MM.1S (cell line): ENCODE data around the gene GUCA2B.

Source experiments
- DNase-seq: peaks from one replicate; pipeline ENCODE4 v3.0.0-alpha.2; 2015
- H2AFZ ChIP-seq: fragments of 300-600 bp; sonication (generic); 2 replicates; pipeline ENCODE4 v1.6.0; 2016; ENCODE audit warnings: antibody characterized with exemption, low read length
- H3F3A ChIP-seq: fragments of 300-600 bp; sonication (generic); 2 replicates; pipeline ENCODE4 v1.6.1; 2016; ENCODE audit warnings: mild to moderate bottlenecking, antibody characterized with exemption, low read length, moderate library complexity, mixed read lengths; ENCODE audit not compliant: insufficient read depth
- H3K27ac ChIP-seq: fragments of 300-600 bp; sonication (generic); 2 replicates; pipeline ENCODE4 v1.5.1; 2016; ENCODE audit warnings: mild to moderate bottlenecking, low read length
- H3K27me3 ChIP-seq: fragments of 300-600 bp; sonication (generic); replicated peaks from 2 replicates; pipeline ENCODE4 v1.6.0; 2016; ENCODE audit warnings: low read length; ENCODE audit not compliant: insufficient read depth
- H3K36me3 ChIP-seq: fragments of 300-600 bp; sonication (generic); replicated peaks from 2 replicates; pipeline ENCODE4 v1.6.1; 2016; ENCODE audit warnings: mild to moderate bottlenecking, low read length, mixed read lengths; ENCODE audit not compliant: insufficient read depth
- H3K4me1 ChIP-seq: fragments of 300-600 bp; sonication (generic); 2 replicates; pipeline ENCODE4 v1.6.1; 2016; ENCODE audit warnings: low read length, mixed read lengths
- H3K4me2 ChIP-seq: fragments of 300-600 bp; sonication (generic); 2 replicates; pipeline ENCODE4 v1.6.0; 2016; ENCODE audit warnings: low read depth, low read length
- H3K4me3 ChIP-seq: fragments of 300-600 bp; sonication (generic); 2 replicates; pipeline ENCODE4 v1.5.1; 2016; ENCODE audit warnings: low read length, mixed read lengths
- H3K79me2 ChIP-seq: fragments of 300-600 bp; sonication (generic); 2 replicates; pipeline ENCODE4 v1.6.1; 2016; ENCODE audit warnings: mixed run types, low read length, mixed read lengths
- H3K9ac ChIP-seq: fragments of 300-600 bp; sonication (generic); 2 replicates; pipeline ENCODE4 v1.6.1; 2016; ENCODE audit warnings: low read length, mixed read lengths
- H3K9me2 ChIP-seq: fragments of 300-600 bp; sonication (generic); replicated peaks from 2 replicates; pipeline ENCODE4 v1.6.1; 2016; ENCODE audit warnings: mild to moderate bottlenecking, low read length, mixed read lengths; ENCODE audit not compliant: insufficient read depth
- H3K9me3 ChIP-seq: fragments of 300-600 bp; sonication (generic); replicated peaks from 2 replicates; pipeline ENCODE4 v1.6.1; 2016; ENCODE audit warnings: mild to moderate bottlenecking, low read length, mixed read lengths; ENCODE audit not compliant: insufficient read depth
- H4K20me1 ChIP-seq: fragments of 300-600 bp; sonication (generic); 2 replicates; pipeline ENCODE4 v1.6.1; 2016; ENCODE audit warnings: mild to moderate bottlenecking, low read length, moderate library complexity, mixed read lengths; ENCODE audit not compliant: insufficient read depth
- CTCF ChIP-seq: fragments of 300-600 bp; sonication (generic); IDR thresholded peaks from 2 replicates; pipeline ENCODE4 v1.5.1; 2016; ENCODE audit warnings: antibody characterized with exemption, low read length, mixed read lengths
- EZH2 ChIP-seq: fragments of 300-600 bp; sonication (generic); optimal IDR thresholded peaks from 2 replicates; pipeline ENCODE3; 2017; ENCODE audit warnings: low read depth, mild to moderate bottlenecking, antibody characterized with exemption, low read length, mixed read lengths
- EZH2phosphoT487 ChIP-seq: fragments of 300-600 bp; sonication (generic); IDR thresholded peaks from 2 replicates; pipeline ENCODE4 v1.6.1; 2018; ENCODE audit warnings: antibody characterized with exemption, low read length

GUCA2B gene

DNA sequence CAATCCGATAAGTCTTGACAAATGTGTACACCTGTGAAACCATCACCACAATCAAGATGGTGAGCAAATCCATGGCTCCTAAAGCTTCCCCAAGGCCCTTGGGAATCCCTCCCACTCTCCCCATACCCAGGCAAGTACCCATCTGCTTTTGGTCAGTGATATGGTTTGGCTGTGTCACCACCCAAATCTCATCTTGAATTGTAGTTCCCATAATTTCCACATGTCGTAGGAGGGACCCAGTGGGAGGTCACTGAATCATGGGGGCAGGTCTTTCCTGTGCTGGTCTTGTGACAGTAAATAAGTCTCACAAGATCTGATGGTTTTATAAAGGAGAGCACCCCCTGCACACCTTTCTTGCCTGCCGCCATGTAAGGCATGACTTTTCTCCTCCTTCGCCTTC is 14.6 kb upstream of the GUCA2B start:
- no peak for DNase-seq
- no peak overlapping the region for H3K4me2 ChIP-seq
- H3K9me3 ChIP-seq = no peaks in the 10 kb centered on the region
- no peaks in the 10 kb centered on the region for H3K79me2 ChIP-seq
- H3K27me3 ChIP-seq = no peaks in the 10 kb centered on the region
- no peak overlapping the region for H3K27ac ChIP-seq
- H4K20me1 ChIP-seq = no peaks in the 10 kb centered on the region
- no peaks in the 10 kb centered on the region for H3F3A ChIP-seq
- TF ChIP-seq EZH2 (no peak), CTCF (no peak), EZH2phosphoT487 (no peak)
- H3K36me3 ChIP-seq = no peaks in the 10 kb centered on the region
- no peak overlapping the region for H3K9ac ChIP-seq
- no peaks in the 10 kb centered on the region for H3K9me2 ChIP-seq
- peaks cover 5% of the 10 kb centered on the region; the same call in 1 of the 2 replicates for H3K4me1 ChIP-seq
- no peak overlapping the region for H3K4me3 ChIP-seq
- no peak overlapping the region for H2AFZ ChIP-seq

DNA sequence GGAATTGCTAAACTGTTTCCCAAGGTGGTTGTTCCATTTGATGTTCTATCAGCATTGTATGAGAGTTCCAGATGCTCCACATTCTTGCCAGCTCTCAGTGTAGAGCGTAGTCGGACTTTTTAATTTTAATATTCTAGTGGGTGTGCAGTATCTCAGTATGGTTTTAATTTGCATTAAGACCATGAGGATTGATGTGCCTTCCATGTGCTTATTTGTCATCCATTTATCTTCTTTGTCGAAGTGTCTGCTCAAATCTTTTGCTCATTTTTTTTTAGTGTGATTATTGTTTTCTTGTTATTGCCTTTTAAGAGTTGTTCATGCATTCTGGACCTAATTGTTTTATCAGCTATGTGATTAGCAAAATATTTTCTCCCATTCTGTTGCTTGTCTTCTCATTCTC is 13.8 kb upstream of the GUCA2B start:
- Histone ChIP-seq H3K79me2 (no peaks in the 10 kb centered on the region), H3K9me2 (no peaks in the 10 kb centered on the region), H3K9ac (no peak overlapping the region), H3K36me3 (no peaks in the 10 kb centered on the region), H3K4me3 (no peak overlapping the region), H3F3A (no peaks in the 10 kb centered on the region), H3K9me3 (no peaks in the 10 kb centered on the region), H3K27me3 (no peaks in the 10 kb centered on the region), H2AFZ (no peak overlapping the region), H3K4me1 (peaks cover 8% of the 10 kb centered on the region; the same call in 1 of the 2 replicates), H4K20me1 (no peaks in the 10 kb centered on the region), H3K4me2 (no peak overlapping the region), H3K27ac (no peak overlapping the region)
- TF ChIP-seq CTCF (no peak), EZH2phosphoT487 (no peak), EZH2 (no peak)
- DNase-seq = no peak

GRCh38 chr1:42140191-42140590 is 13.0 kb upstream of the GUCA2B start:
- H3K4me3 ChIP-seq = no peak overlapping the region
- no peak overlapping the region for H3K9ac ChIP-seq
- no peaks in the 10 kb centered on the region for H4K20me1 ChIP-seq
- TF ChIP-seq CTCF (no peak), EZH2phosphoT487 (no peak), EZH2 (no peak)
- H3K9me3 ChIP-seq = no peaks in the 10 kb centered on the region
- no peaks in the 10 kb centered on the region for H3K27me3 ChIP-seq
- no peak overlapping the region for H3K27ac ChIP-seq
- no peak for DNase-seq
- peaks cover 8% of the 10 kb centered on the region; the same call in 1 of the 2 replicates for H3K4me1 ChIP-seq
- no peaks in the 10 kb centered on the region for H3K36me3 ChIP-seq
- no peaks in the 10 kb centered on the region for H3K79me2 ChIP-seq
- no peaks in the 10 kb centered on the region for H3K9me2 ChIP-seq
- no peak overlapping the region for H3K4me2 ChIP-seq
- no peak overlapping the region for H2AFZ ChIP-seq
- H3F3A ChIP-seq = no peaks in the 10 kb centered on the region
